ENCODE data around the gene SPATA2. TPM values are rescaled to one million over a fixed set of nuclear protein-coding genes. Genes with fewer than 3 reads are reported as not detected.

Gene SPATA2
- total RNA-seq, 4 donors from 2014 or later, result 2.7 to 7.2 (median 4.9) TPM

- Histone ChIP-seq H3K4me3 (no peak overlapping the region), H3K27ac (no peak overlapping the region), H3K27me3 (no peaks in the 10 kb centered on the region), H3K4me1 (peaks cover 0 to 56% (median 2%) of the 10 kb centered on the region in 3 donors), H3K36me3 (peaks cover 0 to 22% of the 10 kb centered on the region in 2 donors), H3K9me3 (no peaks in the 10 kb centered on the region)
- TF ChIP-seq, protein P1, sequence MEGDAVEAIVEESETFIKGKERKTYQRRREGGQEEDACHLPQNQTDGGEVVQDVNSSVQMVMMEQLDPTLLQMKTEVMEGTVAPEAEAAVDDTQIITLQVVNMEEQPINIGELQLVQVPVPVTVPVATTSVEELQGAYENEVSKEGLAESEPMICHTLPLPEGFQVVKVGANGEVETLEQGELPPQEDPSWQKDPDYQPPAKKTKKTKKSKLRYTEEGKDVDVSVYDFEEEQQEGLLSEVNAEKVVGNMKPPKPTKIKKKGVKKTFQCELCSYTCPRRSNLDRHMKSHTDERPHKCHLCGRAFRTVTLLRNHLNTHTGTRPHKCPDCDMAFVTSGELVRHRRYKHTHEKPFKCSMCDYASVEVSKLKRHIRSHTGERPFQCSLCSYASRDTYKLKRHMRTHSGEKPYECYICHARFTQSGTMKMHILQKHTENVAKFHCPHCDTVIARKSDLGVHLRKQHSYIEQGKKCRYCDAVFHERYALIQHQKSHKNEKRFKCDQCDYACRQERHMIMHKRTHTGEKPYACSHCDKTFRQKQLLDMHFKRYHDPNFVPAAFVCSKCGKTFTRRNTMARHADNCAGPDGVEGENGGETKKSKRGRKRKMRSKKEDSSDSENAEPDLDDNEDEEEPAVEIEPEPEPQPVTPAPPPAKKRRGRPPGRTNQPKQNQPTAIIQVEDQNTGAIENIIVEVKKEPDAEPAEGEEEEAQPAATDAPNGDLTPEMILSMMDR (IDR thresholded peaks at IDR 0.05), result no peak
- no peak for TF ChIP-seq POLR2A (IDR thresholded peaks at IDR 0.05)
- no peak for TF ChIP-seq POLR2AphosphoS5 (IDR thresholded peaks at IDR 0.05)
- TF ChIP-seq EP300 (IDR thresholded peaks at IDR 0.05), result no peak
- WGBS, 2 donors (ENCODE audit: low coverage in 1 of 2), result 60 to 80% methylated on average over 1 to 3 of the region's 11 CpGs
- no peak for ATAC-seq
Observed at GRCh38 chr20:49892817-49893216, 22.5 kb downstream of the SPATA2 start.

- no peaks in the 10 kb centered on the region for H3K27me3 ChIP-seq
- H3K4me3 ChIP-seq, result no peak overlapping the region
- no peak for ATAC-seq
- H3K9me3 ChIP-seq, result no peaks in the 10 kb centered on the region
- H3K4me1 ChIP-seq, result peaks cover 0 to 61% (median 7%) of the 10 kb centered on the region in 3 donors
- TF ChIP-seq, protein P1 (IDR thresholded peaks at IDR 0.05), result no peak
- TF ChIP-seq EP300 (IDR thresholded peaks at IDR 0.05) (no peak), POLR2AphosphoS5 (IDR thresholded peaks at IDR 0.05) (no peak), POLR2A (IDR thresholded peaks at IDR 0.05) (no peak)
- H3K36me3 ChIP-seq, result peaks cover 0 to 27% of the 10 kb centered on the region in 2 donors
- 40% methylated on average over 1 of the region's 9 CpGs; no CpG with 5 or more reads in 1 of the 2 donors for WGBS, 2 donors (ENCODE audit: low coverage in 1 of 2)
- no peak overlapping the region for H3K27ac ChIP-seq
Observed at GRCh38 chr20:49892260-49892659, 23.1 kb downstream of the SPATA2 start.

GRCh38 chr20:49891476-49892110 is 23.7 kb downstream of the SPATA2 start:
- ATAC-seq, result no peak
- Histone ChIP-seq H3K4me1 (peaks cover 0 to 68% (median 9%) of the 10 kb centered on the region in 3 donors), H3K36me3 (peaks cover 0 to 34% of the 10 kb centered on the region in 2 donors), H3K27me3 (no peaks in the 10 kb centered on the region), H3K27ac (no peak overlapping the region), H3K9me3 (no peaks in the 10 kb centered on the region), H3K4me3 (no peak overlapping the region)
- 82 to 100% methylated on average over 3 to 6 of the region's 13 CpGs for WGBS, 2 donors (ENCODE audit: low coverage in 1 of 2)
- TF ChIP-seq POLR2A (IDR thresholded peaks at IDR 0.05) (no peak), EP300 (IDR thresholded peaks at IDR 0.05) (no peak), POLR2AphosphoS5 (IDR thresholded peaks at IDR 0.05) (no peak)

DNA sequence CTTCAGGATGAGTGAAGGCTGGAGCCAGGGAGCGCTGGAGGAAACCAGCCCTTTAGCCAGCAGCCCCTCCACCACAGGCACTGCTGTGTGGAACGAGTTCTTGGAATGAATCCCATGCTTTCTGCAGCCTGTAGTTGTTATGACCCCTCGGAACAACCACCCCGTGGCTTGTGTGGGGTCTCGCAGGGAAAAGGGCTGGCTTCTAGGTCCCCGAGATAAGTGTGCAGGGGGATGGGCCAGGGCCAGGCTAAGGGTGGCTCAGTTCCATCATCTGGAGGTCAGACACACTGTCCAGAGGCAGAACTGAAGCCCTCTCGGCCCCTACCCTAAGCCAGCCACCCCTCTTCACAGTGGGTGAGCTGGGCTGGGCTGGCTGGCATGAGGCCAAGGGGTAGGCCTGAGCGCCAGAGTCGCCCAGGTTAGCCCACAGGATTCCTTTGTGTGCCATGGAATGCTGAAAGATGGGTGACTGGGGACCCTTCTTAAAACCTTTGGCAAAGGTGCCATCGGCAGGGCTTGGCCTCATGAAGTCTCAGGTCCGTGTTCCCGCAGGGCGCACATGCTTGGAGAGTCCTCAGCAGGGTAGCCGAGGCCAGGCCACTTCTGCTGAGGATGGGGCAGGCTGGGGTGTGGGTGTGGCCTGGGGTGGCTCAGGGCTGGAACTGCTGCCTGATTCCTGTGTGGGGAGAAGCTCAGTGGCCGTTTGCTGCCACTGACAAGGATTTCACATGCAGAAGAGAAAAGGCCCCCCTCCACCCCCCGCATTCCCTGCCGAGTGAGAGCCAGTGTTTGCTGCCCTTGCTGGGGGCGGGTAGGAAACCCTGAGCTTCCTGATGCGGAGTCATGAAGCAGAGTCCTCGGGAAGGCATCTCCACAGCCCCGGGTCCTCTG is 24.6 kb downstream of the SPATA2 start:
- no peak for ATAC-seq
- no peak overlapping the region for H3K27ac ChIP-seq
- WGBS, 2 donors (ENCODE audit: low coverage in 1 of 2), result 80% methylated on average over 2 of the region's 21 CpGs

DNA sequence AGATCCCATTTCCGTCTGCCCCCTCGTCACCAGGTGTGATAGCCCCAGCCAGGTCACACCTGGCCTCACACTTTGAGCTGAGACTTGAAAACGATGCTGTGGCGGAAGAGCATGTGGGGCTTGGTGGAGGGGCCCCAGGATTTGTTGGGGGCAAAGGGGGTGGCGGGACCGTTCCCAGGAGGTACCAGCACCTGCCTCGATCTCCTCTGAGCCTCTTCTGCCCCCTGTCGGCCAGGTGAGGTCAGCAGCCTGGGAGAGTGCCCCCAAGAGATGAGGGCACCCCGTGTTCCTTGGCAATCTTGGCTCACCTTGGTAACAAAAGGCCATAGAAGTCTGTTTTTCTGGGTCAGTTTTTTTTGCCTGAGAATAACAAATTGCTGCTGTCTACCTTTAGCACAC is 25.4 kb downstream of the SPATA2 start:
- TF ChIP-seq, protein P1 (IDR thresholded peaks at IDR 0.05), result peak in 1 of 4 experiments; percentile 15
- TF ChIP-seq POLR2A (IDR thresholded peaks at IDR 0.05) (no peak), POLR2AphosphoS5 (IDR thresholded peaks at IDR 0.05) (no peak), EP300 (IDR thresholded peaks at IDR 0.05) (no peak)
- Histone ChIP-seq H3K27me3 (no peaks in the 10 kb centered on the region), H3K27ac (peak overlapping the region in 2 of 4 donors; percentile 12 to 20), H3K4me1 (peaks cover 0 to 71% (median 9%) of the 10 kb centered on the region in 3 donors), H3K36me3 (peaks cover 0 to 49% of the 10 kb centered on the region in 2 donors), H3K9me3 (no peaks in the 10 kb centered on the region), H3K4me3 (no peak overlapping the region)
- no peak for ATAC-seq
- 10 to 42% methylated on average over 2 to 6 of the region's 9 CpGs for WGBS, 2 donors (ENCODE audit: low coverage in 1 of 2)

More for the DNA sequence above, 24.6 kb downstream of the SPATA2 start:
- no peak overlapping the region for H3K4me3 ChIP-seq
- peaks cover 0 to 71% (median 9%) of the 10 kb centered on the region in 3 donors for H3K4me1 ChIP-seq
- no peaks in the 10 kb centered on the region for H3K9me3 ChIP-seq
- H3K36me3 ChIP-seq, result peaks cover 0 to 41% of the 10 kb centered on the region in 2 donors
- no peaks in the 10 kb centered on the region for H3K27me3 ChIP-seq
- TF ChIP-seq POLR2AphosphoS5 (IDR thresholded peaks at IDR 0.05), result no peak
- TF ChIP-seq, protein P1 (IDR thresholded peaks at IDR 0.05), result no peak
- no peak for TF ChIP-seq POLR2A (IDR thresholded peaks at IDR 0.05)
- no peak for TF ChIP-seq EP300 (IDR thresholded peaks at IDR 0.05)
